Measurements from ENCODE around the gene FRY. TPM values are rescaled to one million over a fixed set of nuclear protein-coding genes. Genes with fewer than 3 reads are reported as not detected.
A peak's percentile ranks its signal among the peaks of the same experiment; 100 is the strongest.

Gene FRY
- total RNA-seq, 1 donor from 2014 or later: 38.8 TPM

DNA sequence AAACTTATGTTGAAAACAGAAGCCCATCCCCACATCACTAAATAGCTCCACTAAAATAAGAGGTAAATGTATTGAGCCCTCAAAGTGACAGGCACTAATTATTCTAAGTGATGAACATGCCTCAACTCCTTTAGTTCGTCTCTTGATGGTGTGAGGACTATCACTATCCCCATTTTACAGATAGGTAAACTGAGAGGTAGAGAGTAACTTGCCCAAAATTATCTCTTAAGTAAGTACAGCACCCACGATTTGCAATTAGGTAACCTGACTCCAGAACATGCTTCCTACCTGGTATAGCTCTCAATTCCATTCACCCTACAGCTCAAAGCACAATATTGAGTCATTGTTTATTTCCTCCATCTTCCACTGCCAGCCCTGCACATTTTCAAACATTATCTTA is 270.9 kb downstream of the FRY start:
- Mint-ChIP-seq H3K4me3 (ENCODE audit: unreplicated experiment) (no peak overlapping the region), H3K27me3 (ENCODE audit: low read depth) (no peaks in the 10 kb centered on the region), H3K9me3 (ENCODE audit: low read depth) (peaks cover 4% of the 10 kb centered on the region), H3K36me3 (ENCODE audit: low read depth) (no peaks in the 10 kb centered on the region), H3K4me1 (ENCODE audit: low read depth) (no peaks in the 10 kb centered on the region), H3K27ac (ENCODE audit: unreplicated experiment) (no peak overlapping the region)
- TF ChIP-seq, protein P1, sequence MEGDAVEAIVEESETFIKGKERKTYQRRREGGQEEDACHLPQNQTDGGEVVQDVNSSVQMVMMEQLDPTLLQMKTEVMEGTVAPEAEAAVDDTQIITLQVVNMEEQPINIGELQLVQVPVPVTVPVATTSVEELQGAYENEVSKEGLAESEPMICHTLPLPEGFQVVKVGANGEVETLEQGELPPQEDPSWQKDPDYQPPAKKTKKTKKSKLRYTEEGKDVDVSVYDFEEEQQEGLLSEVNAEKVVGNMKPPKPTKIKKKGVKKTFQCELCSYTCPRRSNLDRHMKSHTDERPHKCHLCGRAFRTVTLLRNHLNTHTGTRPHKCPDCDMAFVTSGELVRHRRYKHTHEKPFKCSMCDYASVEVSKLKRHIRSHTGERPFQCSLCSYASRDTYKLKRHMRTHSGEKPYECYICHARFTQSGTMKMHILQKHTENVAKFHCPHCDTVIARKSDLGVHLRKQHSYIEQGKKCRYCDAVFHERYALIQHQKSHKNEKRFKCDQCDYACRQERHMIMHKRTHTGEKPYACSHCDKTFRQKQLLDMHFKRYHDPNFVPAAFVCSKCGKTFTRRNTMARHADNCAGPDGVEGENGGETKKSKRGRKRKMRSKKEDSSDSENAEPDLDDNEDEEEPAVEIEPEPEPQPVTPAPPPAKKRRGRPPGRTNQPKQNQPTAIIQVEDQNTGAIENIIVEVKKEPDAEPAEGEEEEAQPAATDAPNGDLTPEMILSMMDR (IDR thresholded peaks at IDR 0.05): no peak
- no peak for DNase-seq (ENCODE audit: low spot score)

DNA sequence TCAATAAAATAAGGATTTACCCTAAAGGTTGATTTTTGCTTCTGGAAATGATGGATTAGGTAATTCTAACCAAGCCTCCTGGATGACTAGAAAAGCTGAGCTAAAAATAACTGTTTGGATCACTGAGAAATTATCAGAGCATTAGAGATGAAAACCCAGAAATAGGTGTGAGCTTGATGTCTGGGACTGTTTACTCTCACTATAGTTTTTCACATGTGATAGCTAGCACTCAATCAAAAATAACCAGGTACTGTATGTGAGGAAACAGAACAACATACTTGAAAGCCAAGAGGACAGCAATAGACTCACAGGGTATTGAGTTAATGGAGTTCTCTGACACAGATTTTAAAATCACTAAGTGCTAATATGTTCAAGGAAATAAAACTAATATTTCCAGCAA is 274.1 kb downstream of the FRY start:
- Mint-ChIP-seq H3K27ac (ENCODE audit: unreplicated experiment) (no peak overlapping the region), H3K36me3 (ENCODE audit: low read depth) (no peaks in the 10 kb centered on the region), H3K4me3 (ENCODE audit: unreplicated experiment) (no peak overlapping the region), H3K27me3 (ENCODE audit: low read depth) (no peaks in the 10 kb centered on the region), H3K4me1 (ENCODE audit: low read depth) (peaks cover 11% of the 10 kb centered on the region), H3K9me3 (ENCODE audit: low read depth) (peaks cover 4% of the 10 kb centered on the region)
- DNase-seq (ENCODE audit: low spot score): no peak
- TF ChIP-seq, protein P1 (IDR thresholded peaks at IDR 0.05): no peak

DNA sequence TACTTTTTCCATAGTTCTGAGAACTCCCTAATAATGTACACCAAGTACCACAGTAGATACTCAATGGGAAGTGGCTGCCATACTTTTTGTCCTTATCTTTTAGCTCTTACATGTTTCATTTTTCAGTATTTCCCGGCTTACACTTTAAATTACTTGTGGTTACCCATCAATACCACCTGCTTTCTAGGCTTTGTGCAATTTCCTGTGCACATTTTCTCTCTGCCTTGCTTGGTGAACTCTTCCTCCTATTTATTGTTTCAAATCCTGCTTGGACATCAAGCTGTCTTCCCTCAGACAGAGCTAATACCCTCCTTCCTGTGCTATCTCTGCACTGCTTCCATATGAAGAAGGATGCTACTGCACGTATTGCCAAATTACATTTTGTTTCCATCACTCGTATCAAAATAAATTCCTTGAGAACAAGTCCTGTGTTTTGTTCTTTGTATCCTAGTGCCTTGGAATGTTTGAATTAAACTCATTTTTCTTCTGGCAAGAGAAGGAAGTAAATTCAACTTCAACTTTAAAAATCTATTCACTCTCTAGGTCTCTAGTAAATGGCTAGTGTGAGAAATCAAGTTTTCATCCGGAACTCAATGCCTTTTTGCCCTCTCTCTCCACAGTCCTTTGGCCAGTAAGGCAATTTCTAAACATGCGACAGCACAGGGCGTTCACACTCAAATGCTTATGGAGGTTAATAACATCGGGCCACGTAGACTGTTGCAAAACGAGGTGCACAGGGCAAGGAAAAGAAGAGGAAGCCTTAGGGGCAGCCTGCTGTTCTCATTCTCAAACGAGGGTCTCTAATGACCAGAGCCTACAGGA is 277.9 kb downstream of the FRY start:
- no peak for DNase-seq (ENCODE audit: low spot score)
- H3K4me3 Mint-ChIP-seq (ENCODE audit: unreplicated experiment): no peak overlapping the region
- no peaks in the 10 kb centered on the region for H3K36me3 Mint-ChIP-seq (ENCODE audit: low read depth)
- no peak overlapping the region for H3K27ac Mint-ChIP-seq (ENCODE audit: unreplicated experiment)
- TF ChIP-seq, protein P1 (IDR thresholded peaks at IDR 0.05): no peak
- no peaks in the 10 kb centered on the region for H3K27me3 Mint-ChIP-seq (ENCODE audit: low read depth)
- peaks cover 4% of the 10 kb centered on the region for H3K9me3 Mint-ChIP-seq (ENCODE audit: low read depth)
- peaks cover 11% of the 10 kb centered on the region for H3K4me1 Mint-ChIP-seq (ENCODE audit: low read depth)

DNA sequence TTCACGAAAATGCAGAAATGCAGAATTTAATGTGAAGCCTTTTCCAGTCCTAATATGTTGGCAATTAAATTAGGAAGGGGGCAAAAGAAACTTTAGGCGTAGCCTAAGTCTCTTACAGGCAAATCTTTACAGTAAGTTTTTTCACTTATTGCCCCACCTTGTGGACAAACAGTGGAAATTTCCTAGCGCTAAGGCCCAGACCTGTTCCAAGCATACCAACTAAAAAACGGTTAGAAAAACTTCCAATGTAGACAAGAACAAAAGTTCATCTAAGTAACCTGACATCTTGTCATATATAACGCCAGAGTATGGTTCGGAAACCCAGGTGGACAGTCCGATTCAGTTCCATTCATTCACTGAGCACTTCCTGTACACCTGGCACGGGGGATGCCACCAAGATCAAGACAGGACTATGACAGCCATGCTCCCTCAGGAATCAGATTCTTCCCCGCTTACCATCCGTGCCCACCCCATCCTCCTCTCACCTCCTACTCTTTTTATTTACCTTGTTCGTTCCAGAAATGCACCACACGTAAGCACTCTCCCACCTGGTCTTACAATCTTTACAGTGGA is 278.6 kb downstream of the FRY start:
- no peaks in the 10 kb centered on the region for H3K36me3 Mint-ChIP-seq (ENCODE audit: low read depth)
- no peak overlapping the region for H3K4me3 Mint-ChIP-seq (ENCODE audit: unreplicated experiment)
- DNase-seq (ENCODE audit: low spot score): no peak
- no peak overlapping the region for H3K27ac Mint-ChIP-seq (ENCODE audit: unreplicated experiment)
- TF ChIP-seq, protein P1 (IDR thresholded peaks at IDR 0.05): peak; percentile 89
- peaks cover 18% of the 10 kb centered on the region for H3K4me1 Mint-ChIP-seq (ENCODE audit: low read depth)
- H3K27me3 Mint-ChIP-seq (ENCODE audit: low read depth): no peaks in the 10 kb centered on the region
- H3K9me3 Mint-ChIP-seq (ENCODE audit: low read depth): peaks cover 4% of the 10 kb centered on the region

DNA sequence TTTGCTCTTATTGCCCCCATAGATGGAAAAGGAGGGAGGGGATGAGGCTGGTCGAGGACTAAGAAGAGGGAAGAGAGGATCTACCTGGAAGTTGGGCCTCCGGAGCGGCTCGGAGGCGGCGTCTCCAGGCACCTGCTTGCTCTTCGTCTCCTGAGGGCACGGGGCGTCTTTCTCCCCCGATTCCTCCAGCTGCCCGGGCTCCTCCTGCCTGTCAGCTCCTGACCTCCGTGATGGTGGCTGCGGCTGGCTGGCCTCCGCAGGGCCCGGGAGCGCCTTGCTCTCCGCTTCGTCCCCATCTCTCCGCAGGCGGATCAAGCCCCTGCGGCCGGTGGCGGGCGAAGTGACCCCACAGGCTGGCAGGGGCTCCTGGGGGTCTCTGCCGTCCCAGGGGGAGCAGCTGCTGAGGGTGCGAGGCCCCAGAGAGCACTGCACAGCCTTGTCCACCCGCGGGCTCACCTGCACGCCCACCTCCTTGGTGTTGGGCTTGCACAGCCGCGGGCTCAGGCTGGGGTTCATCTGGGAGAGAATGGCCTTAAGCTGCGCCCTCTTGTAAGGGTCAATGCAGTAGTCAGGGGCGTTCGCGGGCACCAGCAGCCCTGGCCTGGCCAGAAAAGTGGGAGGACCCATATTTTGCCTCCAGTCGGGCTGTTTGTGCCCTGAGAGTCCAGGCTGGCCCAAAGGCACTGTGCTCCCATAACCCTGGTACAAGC is 279.8 kb downstream of the FRY start:
- H3K27ac Mint-ChIP-seq (ENCODE audit: unreplicated experiment): no peak overlapping the region
- DNase-seq (ENCODE audit: low spot score): no peak
- TF ChIP-seq, protein P1 (IDR thresholded peaks at IDR 0.05): no peak

More for the DNA sequence above, 279.8 kb downstream of the FRY start:
- Mint-ChIP-seq H3K4me1 (ENCODE audit: low read depth) (peaks cover 21% of the 10 kb centered on the region), H3K4me3 (ENCODE audit: unreplicated experiment) (no peak overlapping the region), H3K27me3 (ENCODE audit: low read depth) (no peaks in the 10 kb centered on the region), H3K9me3 (ENCODE audit: low read depth) (no peaks in the 10 kb centered on the region), H3K36me3 (ENCODE audit: low read depth) (no peaks in the 10 kb centered on the region)

Data from chondrocyte (in vitro differentiated cells).